ENCODE data around the gene SNTG2. TPM values are rescaled to one million over a fixed set of nuclear protein-coding genes. Genes with fewer than 3 reads are reported as not detected.

Gene SNTG2
- total and polyA plus RNA-seq, 4 donors = 1.5 to 4.2 (median 1.9) TPM

- no peak for DNase-seq (ENCODE audit: low read depth in 4 of 6, low spot score in 6 of 6)
- H3K4me1 ChIP-seq (ENCODE audit: control insufficient read depth, insufficient read depth, low read length) = no peaks in the 10 kb centered on the region
- WGBS (ENCODE audit: insufficient coverage) = 85% methylated on average over 14 of the region's 15 CpGs
Observed at GRCh38 chr2:1069847-1070246, 119.2 kb downstream of the SNTG2 start.

GRCh38 chr2:1070601-1071000, 120.0 kb downstream of the SNTG2 start:
- Histone ChIP-seq H3K27ac (ENCODE audit: low read depth, low read length) (no peak overlapping the region), H3K4me3 (ENCODE audit: low read depth, low read length) (no peak overlapping the region), H3K4me1 (ENCODE audit: control insufficient read depth, insufficient read depth, low read length) (no peaks in the 10 kb centered on the region), H3K9me3 (ENCODE audit: control insufficient read depth, insufficient read depth, low read length) (no peaks in the 10 kb centered on the region), H3K27me3 (ENCODE audit: control insufficient read depth, insufficient read depth, low read length) (no peaks in the 10 kb centered on the region), H3K36me3 (ENCODE audit: control insufficient read depth, insufficient read depth, low read length) (no peaks in the 10 kb centered on the region)
- 74% methylated on average over 7 of the region's 7 CpGs for WGBS (ENCODE audit: insufficient coverage)
- peak in 1 of 6 donors; percentile 13 for DNase-seq (ENCODE audit: low read depth in 4 of 6, low spot score in 6 of 6)

More at GRCh38 chr2:1069847-1070246, 119.2 kb downstream of the SNTG2 start:
- Histone ChIP-seq H3K36me3 (ENCODE audit: control insufficient read depth, insufficient read depth, low read length) (no peaks in the 10 kb centered on the region), H3K9me3 (ENCODE audit: control insufficient read depth, insufficient read depth, low read length) (no peaks in the 10 kb centered on the region), H3K27ac (ENCODE audit: low read depth, low read length) (no peak overlapping the region), H3K27me3 (ENCODE audit: control insufficient read depth, insufficient read depth, low read length) (no peaks in the 10 kb centered on the region), H3K4me3 (ENCODE audit: low read depth, low read length) (no peak overlapping the region)

GRCh38 chr2:1071650-1072049, 121.0 kb downstream of the SNTG2 start:
- Histone ChIP-seq H3K4me1 (ENCODE audit: control insufficient read depth, insufficient read depth, low read length) (no peaks in the 10 kb centered on the region), H3K4me3 (ENCODE audit: low read depth, low read length) (no peak overlapping the region), H3K36me3 (ENCODE audit: control insufficient read depth, insufficient read depth, low read length) (no peaks in the 10 kb centered on the region), H3K9me3 (ENCODE audit: control insufficient read depth, insufficient read depth, low read length) (no peaks in the 10 kb centered on the region), H3K27me3 (ENCODE audit: control insufficient read depth, insufficient read depth, low read length) (no peaks in the 10 kb centered on the region), H3K27ac (ENCODE audit: low read depth, low read length) (no peak overlapping the region)
- no peak for DNase-seq (ENCODE audit: low read depth in 4 of 6, low spot score in 6 of 6)
- WGBS (ENCODE audit: insufficient coverage) = 90% methylated on average over 2 of the region's 3 CpGs

GRCh38 chr2:1072250-1072649, 121.6 kb downstream of the SNTG2 start:
- Histone ChIP-seq H3K9me3 (ENCODE audit: control insufficient read depth, insufficient read depth, low read length) (no peaks in the 10 kb centered on the region), H3K4me3 (ENCODE audit: low read depth, low read length) (no peak overlapping the region), H3K27me3 (ENCODE audit: control insufficient read depth, insufficient read depth, low read length) (no peaks in the 10 kb centered on the region), H3K36me3 (ENCODE audit: control insufficient read depth, insufficient read depth, low read length) (no peaks in the 10 kb centered on the region), H3K27ac (ENCODE audit: low read depth, low read length) (no peak overlapping the region), H3K4me1 (ENCODE audit: control insufficient read depth, insufficient read depth, low read length) (no peaks in the 10 kb centered on the region)
- DNase-seq (ENCODE audit: low read depth in 4 of 6, low spot score in 6 of 6) = no peak

- 92% methylated on average over 3 of the region's 9 CpGs for WGBS (ENCODE audit: insufficient coverage)
Observed at GRCh38 chr2:1077911-1078310, 127.3 kb downstream of the SNTG2 start.

GRCh38 chr2:1078326-1078725, 127.7 kb downstream of the SNTG2 start:
- Histone ChIP-seq H3K36me3 (ENCODE audit: control insufficient read depth, insufficient read depth, low read length) (no peaks in the 10 kb centered on the region), H3K4me3 (ENCODE audit: low read depth, low read length) (no peak overlapping the region), H3K27ac (ENCODE audit: low read depth, low read length) (no peak overlapping the region), H3K4me1 (ENCODE audit: control insufficient read depth, insufficient read depth, low read length) (peaks cover 9% of the 10 kb centered on the region), H3K9me3 (ENCODE audit: control insufficient read depth, insufficient read depth, low read length) (no peaks in the 10 kb centered on the region), H3K27me3 (ENCODE audit: control insufficient read depth, insufficient read depth, low read length) (no peaks in the 10 kb centered on the region)
- 72% methylated on average over 10 of the region's 10 CpGs for WGBS (ENCODE audit: insufficient coverage)
- no peak for DNase-seq (ENCODE audit: low read depth in 4 of 6, low spot score in 6 of 6)

More at GRCh38 chr2:1077911-1078310, 127.3 kb downstream of the SNTG2 start:
- no peak overlapping the region for H3K27ac ChIP-seq (ENCODE audit: low read depth, low read length)
- no peaks in the 10 kb centered on the region for H3K9me3 ChIP-seq (ENCODE audit: control insufficient read depth, insufficient read depth, low read length)
- peaks cover 9% of the 10 kb centered on the region for H3K4me1 ChIP-seq (ENCODE audit: control insufficient read depth, insufficient read depth, low read length)
- no peaks in the 10 kb centered on the region for H3K36me3 ChIP-seq (ENCODE audit: control insufficient read depth, insufficient read depth, low read length)
- no peak for DNase-seq (ENCODE audit: low read depth in 4 of 6, low spot score in 6 of 6)
- H3K27me3 ChIP-seq (ENCODE audit: control insufficient read depth, insufficient read depth, low read length) = no peaks in the 10 kb centered on the region
- H3K4me3 ChIP-seq (ENCODE audit: low read depth, low read length) = no peak overlapping the region

GRCh38 chr2:1079873-1080799, 129.5 kb downstream of the SNTG2 start:
- no peak for DNase-seq (ENCODE audit: low read depth in 4 of 6, low spot score in 6 of 6)
- H3K27me3 ChIP-seq (ENCODE audit: control insufficient read depth, insufficient read depth, low read length) = no peaks in the 10 kb centered on the region
- H3K4me1 ChIP-seq (ENCODE audit: control insufficient read depth, insufficient read depth, low read length) = peaks cover 9% of the 10 kb centered on the region
- H3K27ac ChIP-seq (ENCODE audit: low read depth, low read length) = no peak overlapping the region
- no peaks in the 10 kb centered on the region for H3K9me3 ChIP-seq (ENCODE audit: control insufficient read depth, insufficient read depth, low read length)
- no peaks in the 10 kb centered on the region for H3K36me3 ChIP-seq (ENCODE audit: control insufficient read depth, insufficient read depth, low read length)
- no peak overlapping the region for H3K4me3 ChIP-seq (ENCODE audit: low read depth, low read length)
- 90% methylated on average over 14 of the region's 15 CpGs for WGBS (ENCODE audit: insufficient coverage)

- no peaks in the 10 kb centered on the region for H3K9me3 ChIP-seq (ENCODE audit: control insufficient read depth, insufficient read depth, low read length)
- peaks cover 9% of the 10 kb centered on the region for H3K4me1 ChIP-seq (ENCODE audit: control insufficient read depth, insufficient read depth, low read length)
- no peak overlapping the region for H3K4me3 ChIP-seq (ENCODE audit: low read depth, low read length)
- WGBS (ENCODE audit: insufficient coverage) = 74% methylated on average over 12 of the region's 14 CpGs
- no peak overlapping the region for H3K27ac ChIP-seq (ENCODE audit: low read depth, low read length)
- DNase-seq (ENCODE audit: low read depth in 4 of 6, low spot score in 6 of 6) = peak in 5 of 6 donors; percentile 19 to 68 (median 26)
- no peaks in the 10 kb centered on the region for H3K27me3 ChIP-seq (ENCODE audit: control insufficient read depth, insufficient read depth, low read length)
- H3K36me3 ChIP-seq (ENCODE audit: control insufficient read depth, insufficient read depth, low read length) = no peaks in the 10 kb centered on the region
Observed at GRCh38 chr2:1081451-1082225, 131.0 kb downstream of the SNTG2 start.

GRCh38 chr2:1082456-1083205, 132.0 kb downstream of the SNTG2 start:
- H3K36me3 ChIP-seq (ENCODE audit: control insufficient read depth, insufficient read depth, low read length) = no peaks in the 10 kb centered on the region
- H3K4me1 ChIP-seq (ENCODE audit: control insufficient read depth, insufficient read depth, low read length) = peaks cover 9% of the 10 kb centered on the region
- no peak overlapping the region for H3K4me3 ChIP-seq (ENCODE audit: low read depth, low read length)
- H3K27ac ChIP-seq (ENCODE audit: low read depth, low read length) = no peak overlapping the region
- no peaks in the 10 kb centered on the region for H3K9me3 ChIP-seq (ENCODE audit: control insufficient read depth, insufficient read depth, low read length)
- H3K27me3 ChIP-seq (ENCODE audit: control insufficient read depth, insufficient read depth, low read length) = no peaks in the 10 kb centered on the region
- WGBS (ENCODE audit: insufficient coverage) = 88% methylated on average over 11 of the region's 17 CpGs
- no peak for DNase-seq (ENCODE audit: low read depth in 4 of 6, low spot score in 6 of 6)

Measured in spinal cord (tissue), 10 donors.